ENCODE measurements around the gene KRTAP5-7.
A peak's percentile ranks its signal among the peaks of the same experiment; 100 is the strongest.
"Not testable (repeated sequence)": the region's sequence is repeated elsewhere in the genome, so short reads cannot be mapped to it uniquely, and the experiment has no call there.

The KRTAP5-7 gene

DNA sequence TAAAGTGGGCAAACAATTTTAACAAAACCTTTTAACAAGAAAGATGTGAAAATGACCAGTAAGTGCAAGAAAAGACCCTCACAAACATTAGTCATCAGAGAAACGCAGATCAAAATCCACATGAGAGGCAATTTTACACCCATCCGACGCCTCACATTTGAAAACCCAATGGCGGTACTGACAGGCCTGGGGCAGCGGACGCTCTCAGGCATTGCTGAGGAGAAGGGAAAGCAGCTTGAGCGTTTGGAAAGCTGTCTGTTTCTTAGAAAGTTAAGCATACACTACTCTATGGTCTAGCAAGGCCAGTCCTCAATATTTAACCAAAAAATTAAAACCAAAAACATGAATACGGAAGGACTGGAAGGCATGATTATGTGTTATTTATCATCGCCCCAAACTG lies 8.8 kb downstream of the KRTAP5-7 start:
- DNase-seq, result no peak

DNA sequence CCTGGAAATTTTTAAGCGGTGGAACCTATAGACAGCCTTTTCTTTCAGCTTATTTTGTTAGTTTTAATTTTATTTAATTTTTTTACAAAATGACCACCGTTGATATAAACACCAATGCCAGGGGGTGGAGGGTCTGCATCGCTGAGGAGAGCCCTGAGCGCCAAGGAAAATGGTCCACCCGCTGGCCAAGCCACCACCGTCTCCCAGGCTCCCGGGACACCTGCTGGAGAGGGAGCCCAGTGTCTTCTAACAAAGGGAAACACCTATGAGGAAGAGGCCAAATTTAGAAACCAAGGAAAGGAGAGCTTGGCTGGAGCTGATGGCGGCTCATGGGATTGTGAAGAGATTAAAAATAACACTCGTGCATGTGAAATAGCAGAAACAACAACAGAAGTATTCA lies 10.5 kb downstream of the KRTAP5-7 start:
- DNase-seq, result no peak

DNA sequence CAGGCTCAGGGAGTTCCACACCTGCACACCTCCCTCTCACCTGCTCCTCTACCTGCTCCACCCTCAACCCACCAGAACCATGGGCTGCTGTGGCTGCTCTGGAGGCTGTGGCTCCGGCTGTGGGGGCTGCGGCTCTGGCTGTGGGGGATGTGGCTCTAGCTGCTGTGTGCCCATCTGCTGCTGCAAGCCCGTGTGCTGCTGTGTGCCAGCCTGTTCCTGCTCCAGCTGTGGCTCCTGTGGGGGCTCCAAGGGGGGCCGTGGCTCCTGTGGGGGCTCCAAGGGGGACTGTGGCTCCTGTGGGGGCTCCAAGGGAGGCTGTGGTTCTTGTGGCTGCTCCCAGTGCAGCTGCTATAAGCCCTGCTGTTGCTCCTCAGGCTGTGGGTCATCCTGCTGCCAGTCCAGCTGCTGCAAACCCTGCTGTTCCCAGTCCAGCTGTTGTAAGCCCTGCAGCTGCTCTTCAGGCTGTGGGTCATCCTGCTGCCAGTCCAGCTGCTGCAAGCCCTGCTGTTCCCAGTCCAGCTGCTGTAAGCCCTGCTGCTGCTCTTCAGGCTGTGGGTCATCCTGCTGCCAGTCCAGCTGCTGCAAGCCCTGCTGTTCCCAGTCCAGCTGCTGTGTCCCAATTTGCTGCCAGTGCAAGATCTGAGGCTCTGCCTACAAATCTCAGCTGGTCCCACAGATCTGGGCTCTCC lies 11.1 kb downstream of the KRTAP5-7 start, which contains the start of gene KRTAP5-8:
Gene KRTAP5-8, plus strand, starts transcription at position 49 of the 689 bp plus-strand sequence. Its CDS starts 31 bp downstream, at position 80.
- not testable (repeated sequence) for DNase-seq

DNA sequence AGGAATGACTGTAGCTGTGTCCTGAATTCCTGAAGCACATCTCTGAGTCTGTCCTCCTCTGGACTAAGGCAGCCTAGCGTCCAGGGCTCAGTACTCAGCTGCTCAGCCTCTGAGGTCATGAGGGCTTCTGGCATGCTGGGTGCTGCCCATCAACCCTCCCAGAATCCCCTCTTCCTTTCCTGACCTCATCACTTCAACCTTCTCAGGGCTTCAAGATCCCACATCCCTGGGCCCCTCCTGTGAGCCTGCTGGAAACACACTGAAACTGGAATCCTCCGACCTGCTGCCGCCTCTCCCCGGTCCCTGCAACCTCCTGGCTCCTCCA lies 11.6 kb downstream of the KRTAP5-7 start:
- no peak for DNase-seq

DNA sequence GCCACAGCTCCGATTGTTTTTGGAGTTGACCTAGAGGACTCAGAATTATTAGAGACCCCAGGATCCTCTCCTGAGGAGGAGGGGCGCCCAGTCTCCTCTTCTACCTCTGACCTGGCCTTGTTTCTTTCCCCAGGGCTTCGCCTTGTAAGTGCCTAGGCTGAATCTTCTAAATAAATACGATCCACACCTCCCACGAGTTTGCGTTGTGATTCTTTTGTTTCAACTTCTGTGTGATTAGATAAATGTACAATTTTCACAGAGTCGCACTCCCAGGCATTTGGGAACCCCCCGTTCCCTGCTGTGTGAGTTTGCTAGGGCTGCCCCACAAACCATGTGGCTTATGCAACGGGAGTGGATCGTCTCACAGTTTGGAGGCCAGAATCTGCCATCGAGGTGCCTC lies 11.9 kb downstream of the KRTAP5-7 start:
- DNase-seq, result no peak

DNA sequence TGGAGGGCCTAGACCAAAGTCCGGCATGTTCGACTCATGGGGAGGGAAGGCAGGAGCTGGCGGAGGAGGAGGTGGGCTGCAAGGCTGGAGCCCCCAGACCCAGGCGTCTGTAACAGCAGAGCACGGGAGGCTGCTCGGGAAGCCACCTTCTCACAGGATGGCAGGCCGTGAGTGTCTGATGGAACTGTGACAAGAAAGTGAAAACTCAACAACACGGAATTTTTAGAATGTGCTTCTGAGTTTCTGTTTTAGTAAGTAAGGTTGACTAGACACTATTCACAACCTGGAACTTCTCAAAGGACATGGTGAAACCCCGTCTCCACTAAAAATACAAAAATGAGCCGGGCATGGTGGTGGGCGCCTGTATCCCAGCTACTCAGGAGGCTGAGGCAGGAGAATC lies 12.9 kb downstream of the KRTAP5-7 start:
- not testable (repeated sequence) for DNase-seq

DNA sequence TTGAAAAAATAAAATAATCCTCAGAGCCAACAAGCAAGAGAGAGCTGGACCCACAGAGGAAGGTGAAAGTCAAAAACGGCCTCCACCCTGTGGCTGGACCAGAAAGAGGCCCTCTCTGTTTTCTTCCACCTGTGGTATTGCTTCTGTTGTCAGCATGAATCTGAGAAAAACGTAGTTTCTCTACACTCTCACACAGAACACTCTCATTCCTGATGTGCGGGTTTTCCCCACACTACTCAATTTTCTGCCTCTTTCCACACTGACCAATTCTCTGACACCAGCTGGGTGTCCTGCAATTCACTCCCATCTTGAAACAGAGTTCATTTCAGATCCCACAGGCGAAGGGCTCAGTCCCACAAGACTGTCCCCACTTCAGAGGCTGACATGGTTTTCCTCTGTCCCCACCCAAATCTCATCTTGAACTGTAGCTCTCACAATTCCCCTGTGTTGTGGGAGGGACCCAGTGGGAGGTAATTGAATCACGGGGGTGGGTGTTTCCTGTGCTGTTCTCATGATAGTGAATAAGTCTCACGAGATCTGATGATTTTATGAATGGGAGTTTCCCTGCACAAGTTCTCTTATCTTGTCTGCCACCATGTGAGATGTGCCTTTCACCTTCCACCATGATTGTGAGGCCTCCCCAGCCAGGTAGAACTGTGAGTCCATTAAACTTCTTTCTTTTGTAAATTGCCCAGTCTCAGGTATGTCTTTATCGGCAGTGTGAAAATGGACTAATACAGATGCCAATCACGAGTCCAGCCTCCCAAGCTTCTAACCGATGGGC lies 13.6 kb downstream of the KRTAP5-7 start:
- not testable (repeated sequence) for DNase-seq

DNA sequence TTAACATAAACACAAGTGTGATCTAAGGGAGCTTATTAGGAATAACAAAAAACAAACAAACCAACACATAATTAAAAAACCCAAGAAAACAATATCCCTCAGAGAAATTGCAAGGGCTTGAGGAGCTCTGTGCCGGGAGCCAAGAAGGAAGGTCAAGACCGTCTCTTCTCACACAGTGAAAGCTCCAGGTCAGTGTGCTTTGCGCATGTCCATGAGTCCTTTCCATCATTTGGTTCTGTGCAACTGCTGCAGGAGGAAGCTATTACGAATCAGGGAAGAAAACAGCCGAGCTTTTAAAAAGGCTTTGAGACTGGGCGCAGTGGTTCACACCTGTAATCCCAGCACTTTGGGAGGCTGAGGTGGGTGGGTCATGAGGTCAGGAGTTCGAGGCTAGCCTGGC lies 15.3 kb downstream of the KRTAP5-7 start:
- DNase-seq, result no peak

DNA sequence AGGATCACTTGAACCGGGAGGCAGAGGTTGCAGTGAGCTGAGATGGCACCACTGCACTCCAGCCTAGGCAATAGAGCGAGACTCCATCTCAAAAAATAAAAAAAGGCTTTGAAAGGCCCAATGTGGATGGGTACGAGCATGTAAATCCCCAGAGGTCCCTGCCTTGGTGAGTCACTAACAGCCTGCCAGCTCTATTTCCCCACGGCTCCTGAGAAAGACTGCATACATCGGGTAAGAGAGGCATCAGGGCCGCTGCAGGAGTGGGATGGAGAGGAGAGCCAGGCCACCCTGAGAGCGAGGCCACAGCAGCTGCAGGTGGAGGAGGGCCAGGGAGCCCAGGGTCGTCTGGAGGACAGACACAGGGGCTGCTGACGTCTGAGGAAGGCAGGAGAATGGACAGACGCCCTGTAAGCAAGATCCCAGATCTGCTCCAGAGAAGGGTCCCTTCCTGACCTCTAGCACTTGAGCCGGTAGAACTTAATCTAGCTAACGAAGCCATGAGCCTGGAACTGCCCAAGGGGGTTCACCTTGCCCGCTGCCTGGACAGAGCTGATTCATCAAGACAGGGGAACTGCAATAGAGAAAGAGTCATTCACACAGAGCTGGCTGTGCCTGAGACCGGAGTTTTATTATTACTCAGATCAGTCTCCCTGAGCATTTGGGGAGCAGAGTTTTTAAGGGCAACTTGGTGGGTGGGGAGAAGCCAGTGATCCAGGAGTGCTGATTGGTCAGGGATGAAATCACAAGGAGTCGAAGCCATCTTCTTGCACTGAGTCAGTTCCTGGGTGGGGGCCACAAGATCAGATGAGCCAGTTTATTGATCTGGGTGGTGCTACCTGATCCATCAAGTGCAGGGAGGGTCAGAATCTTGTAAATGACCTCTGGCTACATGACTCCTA lies 16.1 kb downstream of the KRTAP5-7 start:
- DNase-seq, result no peak

DNA sequence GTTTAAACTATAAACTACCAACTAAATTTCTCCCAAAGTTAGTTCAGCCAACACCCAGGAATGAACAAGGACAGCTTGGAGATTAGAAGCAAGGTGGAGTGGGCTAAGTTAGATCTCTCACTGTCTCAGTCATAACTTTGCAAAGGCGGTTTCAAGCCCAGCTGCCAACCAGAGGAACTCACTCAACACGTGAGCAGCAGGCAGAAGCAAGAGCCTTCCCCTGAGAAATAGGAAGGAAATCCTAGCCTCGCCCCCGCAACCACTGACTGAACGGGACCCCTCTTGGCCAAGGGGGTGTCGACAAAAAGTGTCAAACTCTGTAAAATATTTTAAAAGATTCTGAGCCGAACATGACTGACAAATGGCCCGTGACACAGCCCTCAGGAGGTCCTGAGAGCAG lies 16.8 kb downstream of the KRTAP5-7 start:
- no peak for DNase-seq

DNA sequence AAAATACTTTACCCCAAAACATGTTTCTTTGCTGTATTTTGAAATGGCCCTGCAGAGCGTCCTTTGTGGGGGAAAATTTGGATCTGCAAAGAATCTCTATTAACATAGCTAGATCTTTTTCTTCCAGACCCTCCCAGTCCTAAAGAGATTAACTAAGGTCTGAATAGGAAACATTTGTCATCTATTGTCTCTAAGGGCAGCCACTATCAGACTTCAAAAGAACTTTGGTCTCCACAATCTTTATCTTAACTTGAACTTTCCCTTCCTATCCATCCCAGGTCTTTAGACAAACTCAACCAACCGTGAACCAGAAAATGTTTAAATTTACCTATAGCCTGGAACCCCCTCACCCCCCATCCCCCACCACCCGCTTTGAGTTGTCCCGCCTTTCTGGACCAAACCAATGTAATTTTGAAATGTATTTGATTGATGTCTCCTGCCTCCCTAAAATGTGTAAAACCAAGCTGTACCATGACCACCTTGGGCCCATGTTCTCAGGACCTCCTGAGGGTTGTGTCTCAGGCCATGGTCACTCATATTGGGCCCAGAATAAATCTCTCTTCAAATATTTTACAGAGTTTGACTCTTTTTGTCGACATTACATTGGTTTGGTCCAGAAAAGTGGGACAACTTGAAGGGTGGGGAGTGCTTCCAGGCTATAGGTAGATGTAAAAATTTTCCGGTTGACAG lies 17.6 kb downstream of the KRTAP5-7 start:
- DNase-seq, result no peak

DNA sequence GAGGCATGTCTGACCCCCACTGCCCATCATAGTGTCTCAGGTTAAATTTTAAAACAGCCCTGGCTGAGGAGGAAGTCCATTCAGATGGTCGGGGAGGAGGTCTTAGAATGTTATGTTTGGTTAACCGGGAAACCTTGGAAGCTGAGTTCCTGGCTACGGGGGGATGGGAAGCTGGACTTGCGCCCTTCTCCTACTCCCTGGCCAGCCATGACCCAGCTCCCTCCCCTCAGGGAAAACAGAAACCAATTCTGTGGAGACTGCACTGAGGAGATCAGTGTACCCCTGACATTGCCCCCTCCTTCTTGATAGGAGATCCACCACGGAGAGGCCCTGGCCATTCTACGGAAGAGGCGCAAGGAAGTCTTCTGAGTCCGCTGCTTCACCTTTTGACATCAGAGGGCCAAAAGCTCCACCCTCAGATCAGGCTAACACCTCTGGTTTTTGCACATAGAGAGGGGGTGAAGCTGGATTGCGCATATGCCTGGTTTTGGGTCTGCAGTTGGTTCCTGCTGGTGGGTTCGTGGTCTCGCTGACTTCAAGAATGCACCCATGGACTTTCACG lies 18.4 kb downstream of the KRTAP5-7 start:
- no peak for DNase-seq

DNA sequence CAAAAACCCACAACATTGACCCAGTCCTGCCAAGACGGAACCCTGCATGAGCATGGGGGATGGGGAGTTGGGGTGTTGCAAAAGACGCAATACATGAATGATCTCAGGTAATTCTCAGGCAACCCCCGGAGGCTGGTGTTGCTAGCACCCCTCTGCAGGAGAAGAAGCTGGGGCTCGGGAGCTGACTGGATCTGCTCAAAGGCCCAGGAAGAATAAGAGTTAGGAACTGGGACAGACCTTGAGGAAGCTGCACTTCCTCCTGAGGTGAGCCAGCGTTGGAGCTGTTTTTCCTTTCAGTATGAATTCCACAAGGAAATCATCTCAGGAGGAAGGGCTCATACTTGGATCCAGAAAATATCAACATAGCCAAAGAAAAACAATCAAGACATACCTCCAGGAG lies 21.1 kb downstream of the KRTAP5-7 start, which contains the start of gene KRTAP5-9:
Gene KRTAP5-9, plus strand, starts transcription at position 301 of the 400 bp plus-strand sequence. CDS start 238 bp downstream, outside the sequence.
- DNase-seq, result no peak

DNA sequence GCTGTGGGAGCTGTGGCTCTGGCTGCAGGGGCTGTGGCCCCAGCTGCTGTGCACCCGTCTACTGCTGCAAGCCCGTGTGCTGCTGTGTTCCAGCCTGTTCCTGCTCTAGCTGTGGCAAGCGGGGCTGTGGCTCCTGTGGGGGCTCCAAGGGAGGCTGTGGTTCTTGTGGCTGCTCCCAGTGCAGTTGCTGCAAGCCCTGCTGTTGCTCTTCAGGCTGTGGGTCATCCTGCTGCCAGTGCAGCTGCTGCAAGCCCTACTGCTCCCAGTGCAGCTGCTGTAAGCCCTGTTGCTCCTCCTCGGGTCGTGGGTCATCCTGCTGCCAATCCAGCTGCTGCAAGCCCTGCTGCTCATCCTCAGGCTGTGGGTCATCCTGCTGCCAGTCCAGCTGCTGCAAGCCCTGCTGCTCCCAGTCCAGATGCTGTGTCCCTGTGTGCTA lies 21.7 kb downstream of the KRTAP5-7 start:
- no peak for DNase-seq

DNA sequence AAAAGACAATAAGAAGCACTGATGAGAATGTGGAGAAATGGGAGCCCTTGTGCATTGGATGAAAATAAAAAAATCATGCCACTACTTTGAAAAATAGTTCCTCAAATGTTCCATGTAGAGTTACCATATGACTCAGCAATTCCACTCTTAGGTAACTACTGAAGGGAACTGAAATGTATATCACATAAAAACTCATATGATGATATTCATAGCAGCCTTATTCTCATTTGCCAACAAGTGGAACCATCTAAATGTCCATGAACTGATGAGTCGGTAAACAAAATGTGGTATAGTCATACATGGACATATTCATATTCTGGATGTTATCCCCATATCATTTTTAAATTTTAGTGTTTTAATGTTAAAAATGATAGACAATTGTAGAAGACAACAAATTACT lies 24.6 kb downstream of the KRTAP5-7 start:
- no peak for DNase-seq

DNA sequence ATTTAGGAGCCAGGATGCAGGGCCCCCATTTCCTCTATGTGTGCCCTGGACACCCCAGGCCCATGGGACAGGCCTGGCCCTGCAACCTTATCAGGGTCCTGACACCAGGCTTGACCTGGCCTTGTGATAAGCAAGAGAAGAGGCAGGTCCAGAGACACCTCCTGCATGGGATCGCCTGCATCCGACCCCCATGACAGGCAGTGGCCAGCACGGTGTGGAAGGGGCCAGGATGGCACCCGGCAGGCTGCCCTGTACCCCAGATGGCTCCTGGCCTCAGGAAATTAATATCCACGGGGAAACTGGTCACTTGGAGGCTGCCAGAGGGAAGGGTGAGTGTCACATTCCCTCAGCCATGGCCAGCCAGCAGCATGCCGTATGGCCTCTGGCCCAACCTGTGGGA lies 27.9 kb downstream of the KRTAP5-7 start:
- DNase-seq, result no peak

DNA sequence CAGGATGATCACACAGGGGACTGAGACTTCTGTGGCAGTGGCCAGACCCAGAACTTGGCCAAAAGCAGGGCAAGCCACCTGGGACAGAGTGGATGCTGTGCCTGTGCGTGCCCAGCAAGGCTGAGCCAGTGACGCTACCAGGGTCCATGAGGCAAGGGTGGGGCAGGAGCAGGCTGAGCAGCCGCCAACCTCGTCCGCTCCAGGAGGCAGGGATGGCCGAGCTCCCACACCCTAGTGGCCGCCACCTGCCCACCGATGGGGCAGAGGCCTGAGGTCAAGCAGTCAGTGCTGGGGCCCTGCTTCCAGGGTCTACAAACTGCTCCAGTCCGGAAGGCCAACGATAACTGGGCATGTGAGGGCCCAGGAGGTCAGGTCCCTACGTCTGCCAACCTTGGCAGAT lies 28.4 kb downstream of the KRTAP5-7 start:
- no peak for DNase-seq

DNA sequence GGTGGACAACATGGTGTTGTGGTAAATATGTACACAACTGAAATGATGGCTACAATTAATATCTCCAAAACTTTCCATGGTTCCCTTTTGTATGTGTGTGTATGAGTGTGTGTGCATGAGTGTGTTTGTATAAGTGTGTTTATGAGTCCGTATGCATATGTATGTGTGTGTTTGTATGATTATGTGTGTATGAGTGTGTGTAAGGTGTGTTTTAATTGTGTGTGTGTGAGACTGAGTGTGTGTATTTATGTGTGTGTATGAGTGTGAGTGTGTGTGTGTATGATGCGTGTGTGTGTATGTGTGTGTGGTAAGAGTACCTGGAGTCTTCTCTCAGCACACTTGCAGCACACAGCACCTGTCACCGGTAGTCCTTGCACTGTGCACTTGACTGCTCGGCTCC lies 29.0 kb downstream of the KRTAP5-7 start:
- DNase-seq, result no peak

DNA sequence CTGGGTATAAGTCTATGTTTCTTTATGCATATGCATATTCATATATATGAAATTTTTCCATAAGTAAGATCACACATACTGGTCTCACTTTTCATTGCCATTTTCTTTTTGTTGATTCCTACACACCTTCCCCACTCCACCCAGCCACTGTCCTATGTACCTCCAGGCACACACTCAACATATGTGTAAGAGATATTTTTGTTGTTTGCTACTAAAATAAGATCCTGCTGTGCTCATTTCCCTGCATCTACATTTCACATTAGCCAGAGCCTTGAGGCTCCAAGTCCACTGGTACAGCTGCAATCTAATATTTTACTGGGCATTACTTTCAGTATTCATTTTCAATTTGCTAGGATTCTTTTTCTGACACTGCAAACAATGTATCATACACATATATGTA lies 30.2 kb downstream of the KRTAP5-7 start:
- DNase-seq, result no peak

DNA sequence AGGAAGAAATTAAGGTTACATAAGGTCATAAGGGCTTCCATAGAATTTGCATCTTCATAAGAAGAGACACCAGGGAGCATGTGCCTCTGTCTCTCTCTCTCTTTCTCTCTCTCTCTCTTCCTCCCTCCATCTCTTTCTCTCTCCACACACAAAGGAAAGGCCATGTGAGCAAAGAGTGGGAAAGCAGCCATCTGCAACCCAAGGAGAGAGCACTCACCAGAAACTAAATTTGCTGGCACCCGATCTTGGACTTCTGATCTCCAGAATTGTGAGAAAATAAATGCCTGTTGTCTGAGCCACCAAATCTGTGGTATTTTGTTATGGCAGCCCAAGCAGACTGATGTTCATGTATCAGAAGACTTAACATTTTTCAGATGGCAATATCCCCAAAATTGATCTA lies 31.9 kb downstream of the KRTAP5-7 start:
- DNase-seq, result no peak

DNA sequence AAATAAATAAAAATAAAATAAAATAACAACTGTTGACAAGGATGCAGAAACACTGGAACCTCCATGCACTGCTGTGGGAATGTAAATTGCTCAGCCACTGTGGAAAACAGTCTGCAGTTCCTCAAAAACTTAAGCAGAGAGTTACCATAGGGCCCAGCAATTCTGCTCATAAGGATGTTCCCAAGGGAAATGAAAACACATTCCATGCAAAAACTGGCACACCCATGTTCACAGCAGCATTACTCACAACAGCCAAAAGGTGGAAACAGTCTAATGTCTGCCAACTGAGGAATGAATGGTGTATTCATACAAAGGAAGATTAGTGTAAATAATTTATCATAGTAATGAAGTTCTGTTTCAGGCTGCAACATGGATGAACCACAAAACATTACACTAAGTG lies 35.1 kb downstream of the KRTAP5-7 start:
- no peak for DNase-seq

DNA sequence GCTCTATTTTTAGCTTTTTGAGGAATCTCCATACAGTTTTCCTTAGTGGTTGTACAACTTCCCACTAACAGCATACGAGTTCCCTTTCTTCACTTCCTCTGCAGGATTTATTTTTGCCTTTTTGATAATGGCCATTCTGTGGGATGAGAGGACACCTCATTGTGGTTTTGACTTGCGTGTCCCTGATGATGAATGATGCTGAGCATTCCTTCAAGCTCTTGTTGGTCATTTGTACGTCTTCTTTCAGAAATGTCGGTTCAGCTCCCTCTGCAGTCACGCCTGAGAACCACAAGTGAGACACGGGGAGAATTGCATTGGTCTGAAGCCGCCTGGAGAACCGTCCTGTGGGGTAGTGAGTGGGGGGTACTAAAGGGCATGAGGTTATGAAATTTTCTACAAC lies 36.3 kb downstream of the KRTAP5-7 start:
- DNase-seq, result peak; percentile 13

Measured in NCI-H1694 (cell line).